Transverse colon (tissue), 3 donors: ENCODE results near the gene ZNF445.

Source experiments
- EP300 ChIP-seq: sonication (generic); formaldehyde crosslinking; IDR thresholded peaks from one replicate; pipeline ENCODE4 v1.6.1; 2017; ENCODE audit warnings: antibody characterized with exemption, low read depth
- POLR2A ChIP-seq: fragments of 450-650 bp; IDR thresholded peaks from one replicate; pipeline ENCODE4 v1.6.1; 2016; ENCODE audit warnings: antibody characterized with exemption, mild to moderate bottlenecking, moderate library complexity
- TF ChIP-seq, protein P1 (sequence below), 5 experiments: fragments of 200-600 bp in 3 of 5; fragments of 450-650 bp in 2 of 5; sonication (generic) in 3 of 5; IDR thresholded peaks; 1 replicate in 2 of 5; 2 replicates in 3 of 5; pipeline ENCODE4 v1.5.1; 2016 to 2017; ENCODE audit warnings: antibody characterized with exemption in 5 of 5, inconsistent platforms in 3 of 5, mild to moderate bottlenecking in 2 of 5, moderate library complexity in 1 of 5

DNA sequence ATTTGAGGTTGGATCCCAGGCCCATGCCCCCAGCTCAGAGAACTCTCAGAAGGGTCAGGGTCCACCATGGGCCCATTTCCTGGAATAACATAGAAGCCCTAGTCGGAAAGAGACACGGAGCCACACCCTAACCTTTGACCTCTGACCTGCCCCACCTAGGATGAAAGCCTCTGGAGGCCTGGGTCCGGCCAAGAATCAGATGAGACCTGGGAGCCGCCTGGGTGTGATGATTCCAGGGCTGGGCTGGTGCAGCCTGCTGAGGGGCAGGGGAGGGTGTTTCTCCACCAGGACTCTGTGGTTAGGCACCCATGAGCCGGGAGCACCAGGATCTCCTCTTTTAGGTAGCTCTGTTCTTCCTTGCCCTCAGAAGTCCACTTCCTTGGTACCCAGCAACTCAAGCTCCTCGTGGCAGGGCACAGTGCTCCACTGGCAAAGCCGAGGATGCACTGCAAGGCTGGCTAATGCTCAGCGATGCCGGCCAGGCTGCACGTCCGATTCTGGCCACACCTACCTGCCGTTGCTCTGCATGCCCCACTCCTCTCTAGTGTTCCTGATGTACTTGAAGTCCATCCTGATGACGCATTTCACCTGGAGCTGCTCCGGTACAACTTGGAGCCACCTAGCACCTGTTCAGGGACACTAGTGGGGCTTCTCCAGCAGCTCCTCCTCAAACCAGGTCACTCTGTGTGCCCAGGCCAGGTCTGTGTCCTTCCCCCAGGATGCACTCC is 57.4 kb downstream of the ZNF445 start:
- TF ChIP-seq EP300 (no peak), POLR2A (no peak)
- TF ChIP-seq, protein P1, sequence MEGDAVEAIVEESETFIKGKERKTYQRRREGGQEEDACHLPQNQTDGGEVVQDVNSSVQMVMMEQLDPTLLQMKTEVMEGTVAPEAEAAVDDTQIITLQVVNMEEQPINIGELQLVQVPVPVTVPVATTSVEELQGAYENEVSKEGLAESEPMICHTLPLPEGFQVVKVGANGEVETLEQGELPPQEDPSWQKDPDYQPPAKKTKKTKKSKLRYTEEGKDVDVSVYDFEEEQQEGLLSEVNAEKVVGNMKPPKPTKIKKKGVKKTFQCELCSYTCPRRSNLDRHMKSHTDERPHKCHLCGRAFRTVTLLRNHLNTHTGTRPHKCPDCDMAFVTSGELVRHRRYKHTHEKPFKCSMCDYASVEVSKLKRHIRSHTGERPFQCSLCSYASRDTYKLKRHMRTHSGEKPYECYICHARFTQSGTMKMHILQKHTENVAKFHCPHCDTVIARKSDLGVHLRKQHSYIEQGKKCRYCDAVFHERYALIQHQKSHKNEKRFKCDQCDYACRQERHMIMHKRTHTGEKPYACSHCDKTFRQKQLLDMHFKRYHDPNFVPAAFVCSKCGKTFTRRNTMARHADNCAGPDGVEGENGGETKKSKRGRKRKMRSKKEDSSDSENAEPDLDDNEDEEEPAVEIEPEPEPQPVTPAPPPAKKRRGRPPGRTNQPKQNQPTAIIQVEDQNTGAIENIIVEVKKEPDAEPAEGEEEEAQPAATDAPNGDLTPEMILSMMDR (IDR thresholded peaks at IDR 0.05) = no peak
